Gastroesophageal sphincter (tissue), 4 donors: Measurements from ENCODE around the gene LCTL. TPM values are rescaled to one million over a fixed set of nuclear protein-coding genes. Genes with fewer than 3 reads are reported as not detected.
"Not testable (repeated sequence)": the region's sequence is repeated elsewhere in the genome, so short reads cannot be mapped to it uniquely, and the experiment has no call there.

Experiments
- ATAC-seq: fragments of 150-250 bp; one replicate; pipeline ENCODE4 v1.9.1; 2016; ENCODE audit warnings: mild to moderate bottlenecking, moderate library complexity
- H3K27ac ChIP-seq, 4 donors: fragments of 200-600 bp; sonication (generic) in 3 of 4; 1 replicate in 3 of 4; 2 replicates in 1 of 4; pipeline ENCODE4 v1.5.1; 2016 to 2019
- H3K27me3 ChIP-seq: fragments of 200-600 bp; sonication (generic); one replicate; pipeline ENCODE4 v1.5.1; 2019
- H3K36me3 ChIP-seq, 2 donors: fragments of 200-600 bp; sonication (generic); one replicate each; pipeline ENCODE4 v1.5.1; 2019; ENCODE audit warnings: control low read depth in 1 of 2
- H3K4me1 ChIP-seq, 3 donors: fragments of 200-600 bp; sonication (generic); 1 replicate in 2 of 3; 2 replicates in 1 of 3; pipeline ENCODE4 v1.5.1; 2016 to 2019; ENCODE audit warnings: control low read depth in 2 of 3
- H3K4me3 ChIP-seq, 2 donors: fragments of 200-600 bp; sonication (generic); one replicate each; pipeline ENCODE4 v1.5.1; 2019; ENCODE audit warnings: mild to moderate bottlenecking in 1 of 2, moderate library complexity in 1 of 2
- H3K9me3 ChIP-seq, 3 donors: fragments of 200-600 bp; sonication (generic); one replicate each; pipeline ENCODE4 v1.5.1; 2017 to 2019; ENCODE audit warnings: control low read depth in 2 of 3
- EP300 ChIP-seq: sonication (generic); formaldehyde crosslinking; IDR thresholded peaks from one replicate; pipeline ENCODE4 v1.6.1; 2017; ENCODE audit warnings: antibody characterized with exemption, mild to moderate bottlenecking
- POLR2A ChIP-seq, 2 donors: fragments of 450-650 bp; IDR thresholded peaks; one replicate each; pipeline ENCODE4 v1.6.1; 2017; ENCODE audit warnings: antibody characterized with exemption in 2 of 2, mild to moderate bottlenecking in 2 of 2, moderate library complexity in 1 of 2
- POLR2AphosphoS5 ChIP-seq: sonication (generic); formaldehyde crosslinking; IDR thresholded peaks from one replicate; pipeline ENCODE4 v1.6.1; 2017; ENCODE audit warnings: antibody characterized with exemption
- WGBS, 2 donors: methylation state at CpG; one replicate each; pipeline ENCODE4 v1.1.5; 2018; ENCODE audit warnings: low coverage in 1 of 2; 5-methylcytosine and 5-hydroxymethylcytosine counted together
- total RNA-seq, 4 donors: library from RNA; depleted of rRNA; stranded (reverse); fragments of >200 nt; gene quantifications; one replicate each; pipeline ENCODE4 v1.1.0, GENCODE V29; 2016
- TF ChIP-seq, protein P1 (sequence below), 4 experiments: fragments of 200-600 bp in 2 of 4; fragments of 450-650 bp in 2 of 4; sonication (generic) in 1 of 4; IDR thresholded peaks; one replicate each; pipeline ENCODE4 v1.5.1; 2017 to 2019; ENCODE audit warnings: antibody characterized with exemption in 4 of 4, mild to moderate bottlenecking in 2 of 4, moderate library complexity in 2 of 4

The LCTL gene
- total RNA-seq, 4 donors from 2014 or later = not detected

DNA sequence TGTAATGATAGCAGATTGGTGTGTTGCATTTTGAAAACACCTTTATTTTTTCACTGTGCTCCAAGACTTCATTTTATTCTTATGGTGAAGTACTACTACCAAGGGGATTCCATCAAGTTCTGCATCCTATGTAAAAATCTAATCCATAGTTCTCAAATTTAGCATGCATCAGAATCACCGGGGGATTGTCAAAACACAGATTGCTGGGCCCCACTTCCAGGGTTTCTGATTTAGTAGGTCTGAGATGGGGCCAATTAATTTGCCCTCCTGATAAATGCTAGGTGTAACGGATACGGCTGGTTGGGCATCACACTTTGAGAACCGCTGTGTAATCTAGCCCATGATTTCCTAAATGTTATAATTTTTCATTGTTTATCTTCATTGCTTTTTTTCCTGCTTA is 60.0 kb downstream of the LCTL start:
- TF ChIP-seq POLR2A (IDR thresholded peaks at IDR 0.05) (no peak), EP300 (no peak), POLR2AphosphoS5 (no peak)
- TF ChIP-seq, protein P1, sequence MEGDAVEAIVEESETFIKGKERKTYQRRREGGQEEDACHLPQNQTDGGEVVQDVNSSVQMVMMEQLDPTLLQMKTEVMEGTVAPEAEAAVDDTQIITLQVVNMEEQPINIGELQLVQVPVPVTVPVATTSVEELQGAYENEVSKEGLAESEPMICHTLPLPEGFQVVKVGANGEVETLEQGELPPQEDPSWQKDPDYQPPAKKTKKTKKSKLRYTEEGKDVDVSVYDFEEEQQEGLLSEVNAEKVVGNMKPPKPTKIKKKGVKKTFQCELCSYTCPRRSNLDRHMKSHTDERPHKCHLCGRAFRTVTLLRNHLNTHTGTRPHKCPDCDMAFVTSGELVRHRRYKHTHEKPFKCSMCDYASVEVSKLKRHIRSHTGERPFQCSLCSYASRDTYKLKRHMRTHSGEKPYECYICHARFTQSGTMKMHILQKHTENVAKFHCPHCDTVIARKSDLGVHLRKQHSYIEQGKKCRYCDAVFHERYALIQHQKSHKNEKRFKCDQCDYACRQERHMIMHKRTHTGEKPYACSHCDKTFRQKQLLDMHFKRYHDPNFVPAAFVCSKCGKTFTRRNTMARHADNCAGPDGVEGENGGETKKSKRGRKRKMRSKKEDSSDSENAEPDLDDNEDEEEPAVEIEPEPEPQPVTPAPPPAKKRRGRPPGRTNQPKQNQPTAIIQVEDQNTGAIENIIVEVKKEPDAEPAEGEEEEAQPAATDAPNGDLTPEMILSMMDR (IDR thresholded peaks at IDR 0.05) = no peak
- peaks cover 0 to 25% of the 10 kb centered on the region in 2 donors for H3K36me3 ChIP-seq
- ATAC-seq = no peak
- peak overlapping the region; percentile 86 to 89 for H3K4me3 ChIP-seq
- no peaks in the 10 kb centered on the region for H3K27me3 ChIP-seq
- peaks cover 8 to 39% (median 17%) of the 10 kb centered on the region in 3 donors for H3K4me1 ChIP-seq
- peak overlapping the region; percentile 84 to 93 (median 89) for H3K27ac ChIP-seq
- H3K9me3 ChIP-seq = no peaks in the 10 kb centered on the region
- 27 to 41% methylated on average over 4 of the region's 4 CpGs for WGBS, 2 donors

DNA sequence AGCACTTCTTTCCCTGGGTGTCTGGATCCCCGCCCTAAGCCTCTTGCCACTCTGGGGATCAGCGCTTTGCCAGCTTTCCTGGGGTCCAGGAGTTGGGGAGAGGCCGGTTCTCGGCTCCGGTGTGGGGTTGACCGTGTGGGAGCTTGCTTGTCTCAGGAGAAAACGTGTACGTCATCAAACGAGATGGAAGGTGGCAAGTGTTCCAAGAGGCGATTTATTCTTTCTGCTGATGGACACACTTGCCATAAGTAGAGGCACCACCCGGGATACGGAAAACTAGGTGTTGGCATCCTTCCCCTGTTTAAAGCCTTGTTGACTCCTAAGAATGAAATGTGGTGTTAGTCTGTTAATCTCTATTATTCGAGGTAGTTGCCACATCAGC is 60.4 kb downstream of the LCTL start:
- TF ChIP-seq POLR2AphosphoS5 (no peak), EP300 (no peak), POLR2A (IDR thresholded peaks at IDR 0.05) (no peak)
- TF ChIP-seq, protein P1 (IDR thresholded peaks at IDR 0.05) = no peak
- Histone ChIP-seq H3K27ac (peak overlapping the region; percentile 84 to 93 (median 89)), H3K36me3 (peaks cover 0 to 29% of the 10 kb centered on the region in 2 donors), H3K9me3 (no peaks in the 10 kb centered on the region), H3K27me3 (no peaks in the 10 kb centered on the region), H3K4me1 (peaks cover 8 to 39% (median 17%) of the 10 kb centered on the region in 3 donors), H3K4me3 (peak overlapping the region; percentile 86 to 89)
- WGBS, 2 donors = 0% methylated on average over 2 to 6 of the region's 13 CpGs
- ATAC-seq = peak; percentile 17

DNA sequence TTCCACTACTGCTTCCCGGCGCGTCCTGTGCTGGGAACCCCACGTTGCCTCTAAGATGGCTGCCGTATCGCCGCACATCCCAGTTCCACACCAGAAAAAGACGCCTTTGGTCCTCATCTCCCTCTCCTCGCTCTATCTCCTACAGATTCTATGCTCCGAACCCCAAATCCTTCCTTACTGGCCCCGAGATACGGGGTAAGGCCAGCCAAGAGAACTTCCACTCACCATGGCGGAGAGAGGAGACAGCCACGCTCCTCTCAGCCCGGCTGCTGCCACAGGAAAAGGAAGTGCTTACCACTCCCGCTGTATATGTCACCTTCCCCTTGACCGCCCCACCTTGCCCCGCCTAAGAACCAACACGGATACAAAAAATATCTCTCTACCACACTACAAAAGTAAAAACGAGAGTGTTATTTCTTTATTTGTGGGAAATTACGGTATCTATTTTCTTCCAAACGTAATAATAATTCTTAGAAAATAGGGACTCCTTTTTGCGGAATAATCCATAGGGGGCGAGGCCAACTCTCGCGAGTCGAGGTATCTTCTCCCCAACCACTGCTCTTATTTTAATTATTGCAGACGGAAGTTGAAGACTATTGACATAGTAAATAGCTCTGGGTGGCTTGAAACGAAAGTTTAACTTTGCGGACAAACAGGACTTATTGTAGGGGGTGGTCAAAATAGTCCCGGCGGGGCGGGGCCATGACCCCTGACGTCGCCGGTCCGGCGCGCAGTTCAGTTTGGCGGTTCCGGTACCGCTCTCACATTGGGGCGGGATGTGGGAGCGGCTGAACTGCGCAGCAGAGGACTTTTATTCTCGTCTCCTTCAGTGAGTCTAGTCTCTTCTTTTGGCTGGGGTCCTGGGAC is 61.0 kb downstream of the LCTL start, which contains the start of the genes RPL4 and ZWILCH:
Gene RPL4, minus strand, starts transcription at position 293 of the 867 bp plus-strand sequence. Its CDS starts 65 bp downstream, at position 228.
Gene ZWILCH, plus strand, starts transcription at position 764 of the 867 bp plus-strand sequence. Its CDS starts 13 bp downstream, at position 777.
- H3K27me3 ChIP-seq = no peaks in the 10 kb centered on the region
- peak; percentile 99 for TF ChIP-seq POLR2AphosphoS5
- no peak for TF ChIP-seq EP300
- TF ChIP-seq, protein P1 (IDR thresholded peaks at IDR 0.05) = peak in 3 of 4 experiments; percentile 7 to 53 (median 23)
- TF ChIP-seq POLR2A (IDR thresholded peaks at IDR 0.05) = peak; percentile 94
- H3K27ac ChIP-seq = peak within 1 kb of the TSS; percentile 84 to 93 (median 89)
- no peaks in the 10 kb centered on the region for H3K9me3 ChIP-seq
- H3K4me1 ChIP-seq = peaks cover 8 to 39% (median 17%) of the 10 kb centered on the region in 3 donors
- peak; percentile 93 for ATAC-seq
- H3K4me3 ChIP-seq = peak within 1 kb of the TSS; percentile 86 to 89
- H3K36me3 ChIP-seq = peaks cover 0 to 35% of the 10 kb centered on the region in 2 donors
- 1% methylated on average over 26 of the region's 46 CpGs for WGBS, 2 donors

DNA sequence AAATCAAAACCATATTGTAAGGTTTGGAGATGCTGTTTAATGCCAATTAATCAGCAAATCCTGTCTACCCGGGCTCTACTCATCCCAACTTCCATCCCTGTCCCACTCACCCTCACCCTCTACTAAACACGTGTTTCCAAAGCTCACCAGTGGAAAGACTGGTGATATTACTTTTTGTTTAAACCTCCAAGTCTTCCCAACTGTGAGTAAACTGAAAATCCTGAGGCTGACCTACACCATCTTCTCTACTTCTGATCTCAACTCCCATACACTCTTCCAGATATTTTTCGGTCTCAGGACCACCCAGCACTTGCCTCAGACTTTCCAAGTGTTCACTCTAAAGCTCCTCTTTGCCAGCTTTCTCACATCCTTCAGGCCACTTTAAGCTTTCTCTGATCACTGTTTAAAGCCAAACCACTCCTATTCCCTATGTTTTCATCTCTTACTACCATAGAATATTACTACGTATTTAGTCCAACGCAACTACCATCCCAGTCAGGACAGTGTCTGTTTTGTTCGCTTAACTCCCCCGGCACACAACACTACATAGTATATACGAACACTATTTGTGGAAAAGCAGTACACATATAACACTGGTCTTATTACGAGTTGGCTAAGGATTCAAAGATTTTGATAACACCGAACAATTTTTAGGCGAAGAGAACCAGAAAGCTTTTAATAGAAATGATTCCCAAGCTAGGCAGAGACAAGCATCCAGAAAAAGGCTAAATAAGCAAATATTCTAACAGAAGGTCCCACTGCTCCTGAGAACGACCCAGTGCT is 61.8 kb downstream of the LCTL start:
- TF ChIP-seq EP300 = no peak
- TF ChIP-seq POLR2AphosphoS5 = no peak
- TF ChIP-seq, protein P1 (IDR thresholded peaks at IDR 0.05) = no peak
- no peak for TF ChIP-seq POLR2A (IDR thresholded peaks at IDR 0.05)
- ATAC-seq = no peak
- Histone ChIP-seq H3K27ac (peak overlapping the region; percentile 84 to 93 (median 89)), H3K4me1 (peaks cover 8 to 39% (median 17%) of the 10 kb centered on the region in 3 donors), H3K9me3 (no peaks in the 10 kb centered on the region), H3K4me3 (peak overlapping the region; percentile 86 to 89), H3K36me3 (peaks cover 3 to 43% of the 10 kb centered on the region in 2 donors), H3K27me3 (no peaks in the 10 kb centered on the region)
- 0 to 1% methylated on average over 8 to 12 of the region's 12 CpGs for WGBS, 2 donors

DNA sequence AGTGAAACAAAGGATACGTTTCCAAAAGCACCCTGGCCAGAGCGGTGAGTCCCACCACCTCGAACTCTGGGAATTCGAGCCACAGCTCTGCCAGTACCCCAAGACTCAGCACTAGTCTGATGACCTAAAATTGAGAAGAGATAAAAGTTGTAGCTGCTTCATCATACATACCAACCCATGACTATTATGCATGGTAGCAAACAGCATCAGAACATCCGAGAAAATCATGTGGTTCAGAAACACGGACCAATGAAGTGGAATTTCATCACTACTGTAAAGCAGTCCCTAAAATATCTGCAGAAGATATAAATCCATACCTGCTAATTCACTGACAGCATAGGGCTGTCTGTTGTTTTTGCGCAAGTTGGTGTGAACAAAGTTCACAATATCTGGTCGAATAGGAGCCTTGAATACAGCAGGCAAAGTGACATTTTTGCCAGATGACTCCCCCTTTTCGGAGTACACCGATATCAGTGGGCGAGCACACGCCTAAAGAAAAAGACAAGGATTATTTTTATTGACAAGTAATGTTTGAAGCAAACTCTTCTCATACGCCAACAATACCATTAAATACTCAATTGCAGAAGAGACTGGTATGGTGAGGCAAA is 62.7 kb downstream of the LCTL start:
- H3K27ac ChIP-seq = peak overlapping the region in 2 of 4 donors; percentile 84 to 93
- H3K36me3 ChIP-seq = peaks cover 3 to 52% of the 10 kb centered on the region in 2 donors
- 53 to 65% methylated on average over 9 to 13 of the region's 13 CpGs for WGBS, 2 donors
- H3K27me3 ChIP-seq, H3K9me3 ChIP-seq, ATAC-seq: not testable (repeated sequence)
- H3K4me1 ChIP-seq = peaks cover 8 to 46% (median 17%) of the 10 kb centered on the region in 3 donors
- H3K4me3 ChIP-seq = peak overlapping the region in 1 of 2 donors; percentile 89
